GM23248 (cell line): ENCODE data around the gene ENDOV. TPM values are rescaled to one million over a fixed set of nuclear protein-coding genes. Genes with fewer than 3 reads are reported as not detected.

Experiments
- DNase-seq: peaks from one replicate; pipeline ENCODE4 v3.0.0-alpha.2; 2015
- H2AFZ ChIP-seq: fragments of 200-600 bp; sonication (generic); 2 replicates; pipeline ENCODE4 v1.6.1; 2016; ENCODE audit warnings: antibody characterized with exemption
- H3F3A ChIP-seq: fragments of 200-600 bp; sonication (generic); 2 replicates; pipeline ENCODE4 v1.6.1; 2016; ENCODE audit warnings: mild to moderate bottlenecking, antibody characterized with exemption, mixed run types; ENCODE audit not compliant: insufficient read depth
- H3K27ac ChIP-seq: fragments of 200-600 bp; sonication (generic); 2 replicates; pipeline ENCODE4 v1.5.1; 2016; ENCODE audit warnings: mild to moderate bottlenecking
- H3K27me3 ChIP-seq: fragments of 200-600 bp; sonication (generic); replicated peaks from 2 replicates; pipeline ENCODE4 v1.6.1; 2016; ENCODE audit warnings: mild to moderate bottlenecking; ENCODE audit not compliant: insufficient read depth
- H3K36me3 ChIP-seq: fragments of 200-600 bp; sonication (generic); 2 replicates; pipeline ENCODE4 v1.6.1; 2016; ENCODE audit warnings: low read depth, mild to moderate bottlenecking
- H3K4me1 ChIP-seq: fragments of 200-600 bp; sonication (generic); 2 replicates; pipeline ENCODE4 v1.6.1; 2016; ENCODE audit warnings: mild to moderate bottlenecking; ENCODE audit not compliant: insufficient read depth
- H3K4me2 ChIP-seq: fragments of 200-600 bp; sonication (generic); one replicate; pipeline ENCODE4 v1.6.1; 2016; ENCODE audit warnings: mild to moderate bottlenecking; ENCODE audit not compliant: unreplicated experiment
- H3K4me3 ChIP-seq: fragments of 200-600 bp; sonication (generic); 2 replicates; pipeline ENCODE4 v1.5.1; 2016; ENCODE audit warnings: mild to moderate bottlenecking
- H3K79me2 ChIP-seq: fragments of 200-600 bp; sonication (generic); 2 replicates; pipeline ENCODE4 v1.6.1; 2016; ENCODE audit warnings: mild to moderate bottlenecking; ENCODE audit not compliant: insufficient read depth
- H3K9ac ChIP-seq: fragments of 200-600 bp; sonication (generic); 2 replicates; pipeline ENCODE4 v1.6.1; 2016; ENCODE audit warnings: mild to moderate bottlenecking
- H3K9me2 ChIP-seq: fragments of 200-600 bp; sonication (generic); 2 replicates; pipeline ENCODE4 v1.6.1; 2016; ENCODE audit warnings: mixed run types, mild to moderate bottlenecking, moderate library complexity; ENCODE audit not compliant: insufficient read depth
- H3K9me3 ChIP-seq: fragments of 200-600 bp; sonication (generic); one replicate; pipeline ENCODE4 v1.6.1; 2017; ENCODE audit warnings: low read depth
- H4K20me1 ChIP-seq: fragments of 200-600 bp; sonication (generic); 2 replicates; pipeline ENCODE4 v1.6.0; 2016; ENCODE audit not compliant: insufficient read depth
- EZH2 ChIP-seq: fragments of 200-600 bp; sonication (generic); IDR thresholded peaks from 2 replicates; pipeline ENCODE4 v1.6.1; 2018; ENCODE audit warnings: antibody characterized with exemption, mild to moderate bottlenecking; ENCODE audit not compliant: insufficient read depth, poor library complexity, severe bottlenecking
- EZH2phosphoT487 ChIP-seq: fragments of 200-600 bp; sonication (generic); IDR thresholded peaks from 2 replicates; pipeline ENCODE4 v1.6.1; 2018; ENCODE audit warnings: antibody characterized with exemption, moderate library complexity, mild to moderate bottlenecking, low read depth; ENCODE audit not compliant: insufficient read depth
- WGBS, 2 experiments: methylation state at CpG; one replicate each; pipeline ENCODE4 v1.1.6; 2015 to 2017; ENCODE audit warnings: low lambda C conversion rate in 2 of 2, low coverage in 1 of 2; ENCODE audit errors: missing lambda C conversion rate in 2 of 2; 5-methylcytosine and 5-hydroxymethylcytosine counted together
- in situ Hi-C: fragments of 300-500 bp; cut with MboI; formaldehyde crosslinking; loops from 2 replicates; pipeline ENCODE4 v1.15.0; 2020
- polyA plus RNA-seq: library from polyadenylated mRNA; unstranded; fragments of >200 nt; fragmentation: Nextera tagmentation; extraction: Ambion mirVana; gene quantifications from 2 replicates; pipeline ENCODE4 v1.2.1, GENCODE V29; 2016
- total RNA-seq: library from RNA; depleted of rRNA; stranded (reverse); fragments of >200 nt; shearing (Covaris generic); gene quantifications from 2 replicates; pipeline ENCODE4 v1.2.3, GENCODE V29; 2014

The ENDOV gene
- total and polyA plus RNA-seq, 2 experiments from 2014 or later: 25.1 to 25.7 TPM

DNA sequence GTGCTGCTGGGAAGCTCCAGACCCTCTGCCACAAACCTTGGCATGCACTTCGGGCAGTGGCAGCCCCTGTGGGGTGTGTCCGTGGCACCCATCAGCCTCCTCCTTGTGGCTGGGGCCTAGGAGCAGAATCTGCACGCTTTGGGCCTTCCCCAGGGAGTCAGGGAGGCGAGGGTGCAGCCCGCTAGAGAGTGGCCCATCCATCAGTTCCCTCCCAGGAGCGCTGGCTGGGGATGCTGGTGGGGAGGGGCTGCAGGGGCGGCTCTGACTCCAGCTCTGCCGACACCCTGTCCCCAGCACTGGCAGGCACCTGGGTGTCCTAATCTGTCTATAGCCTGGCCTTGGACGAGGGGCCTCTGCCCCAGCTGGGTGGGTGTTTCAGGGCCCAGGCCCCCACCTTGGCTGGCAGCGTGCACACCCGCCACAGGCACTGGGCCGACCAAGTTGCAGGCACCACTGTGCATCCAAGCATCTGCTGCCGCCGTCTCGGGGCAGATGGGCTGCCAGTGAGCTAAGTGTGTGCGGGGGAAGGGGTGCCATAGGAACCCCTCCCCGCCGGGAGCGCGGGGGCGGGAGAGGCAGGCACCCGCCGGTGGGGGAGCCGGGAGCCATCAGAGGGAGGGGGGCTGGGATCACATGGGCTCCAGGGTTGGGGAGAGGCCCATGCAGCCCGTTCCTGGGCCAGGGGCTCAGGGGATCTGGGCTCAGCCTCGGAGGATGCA lies 30.2 kb downstream of the ENDOV start:
- Histone ChIP-seq H2AFZ (no peak overlapping the region), H3K4me1 (no peaks in the 10 kb centered on the region), H3F3A (no peaks in the 10 kb centered on the region), H3K36me3 (no peaks in the 10 kb centered on the region), H3K9ac (no peak overlapping the region), H3K4me3 (no peak overlapping the region), H3K9me2 (no peaks in the 10 kb centered on the region), H3K27me3 (no peaks in the 10 kb centered on the region), H3K9me3 (no peaks in the 10 kb centered on the region), H3K4me2 (no peak overlapping the region), H3K27ac (no peak overlapping the region), H4K20me1 (no peaks in the 10 kb centered on the region), H3K79me2 (no peaks in the 10 kb centered on the region)
- no peak for DNase-seq
- TF ChIP-seq EZH2 (no peak), EZH2phosphoT487 (no peak)
- 27 to 41% methylated on average over 16 to 20 of the region's 26 CpGs for WGBS, 2 experiments
- in situ Hi-C loops: no loop called here

DNA sequence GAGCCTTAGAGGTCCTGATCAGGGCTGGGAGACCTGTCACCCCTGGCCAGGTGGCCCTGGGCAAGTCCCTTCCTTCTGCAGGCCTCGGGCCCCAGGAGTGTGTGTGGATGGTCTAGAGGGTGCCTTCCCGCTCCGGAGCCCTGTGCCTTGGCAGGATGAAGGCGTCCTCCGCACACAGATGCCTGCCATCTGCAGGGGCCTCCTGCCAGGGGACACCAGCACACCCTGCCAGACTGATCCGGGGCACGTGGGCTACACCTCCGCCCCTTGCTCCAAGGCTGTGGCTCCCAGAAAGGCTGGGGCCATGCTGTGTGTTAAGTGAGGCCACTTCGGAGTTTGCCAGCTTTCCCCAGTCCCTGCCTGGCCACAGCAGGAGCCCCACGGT lies 30.8 kb downstream of the ENDOV start:
- in situ Hi-C loops: no loop called here
- H3K4me1 ChIP-seq: no peaks in the 10 kb centered on the region

DNA sequence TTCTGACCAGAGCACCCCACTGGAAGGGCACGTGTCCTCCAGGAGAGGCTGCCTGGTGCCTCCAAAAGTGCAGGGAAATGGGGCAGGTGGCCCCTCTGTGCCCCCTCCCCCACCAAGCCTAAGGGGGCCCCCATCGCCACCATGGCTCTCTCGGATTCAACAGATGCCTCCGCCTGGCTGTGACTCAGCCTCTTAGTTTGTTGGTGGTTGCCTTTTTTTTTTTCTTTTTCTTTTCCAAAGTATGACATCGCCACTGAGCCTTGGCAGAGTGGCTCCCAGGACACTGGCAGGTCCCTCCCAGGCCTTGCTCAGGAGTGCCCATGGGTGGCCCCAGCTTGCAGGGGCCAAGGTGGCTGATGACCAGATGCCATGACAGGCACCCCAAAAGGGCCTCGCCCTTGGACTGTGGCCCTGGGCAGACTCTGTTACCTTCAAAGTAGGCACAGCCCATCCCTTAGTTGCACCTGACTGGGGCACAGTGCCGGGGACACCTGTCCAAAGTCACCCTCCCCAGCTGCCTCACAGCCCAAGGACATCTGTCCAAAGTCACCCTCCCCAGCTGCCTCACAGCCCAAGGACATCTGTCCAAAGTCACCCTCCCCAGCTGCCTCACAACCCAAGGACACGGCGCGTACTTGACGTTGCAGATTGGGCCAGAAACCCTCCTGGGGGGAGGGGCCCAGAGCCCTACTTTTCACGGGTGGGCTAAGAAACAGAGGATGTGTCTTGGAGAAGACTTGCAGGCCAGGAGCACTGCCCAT lies 31.9 kb downstream of the ENDOV start:
- TF ChIP-seq EZH2phosphoT487 (no peak), EZH2 (no peak)
- H3K4me2 ChIP-seq: no peak overlapping the region
- no peaks in the 10 kb centered on the region for H3K4me1 ChIP-seq
- in situ Hi-C loops: no loop called here
- no peaks in the 10 kb centered on the region for H3K79me2 ChIP-seq
- no peaks in the 10 kb centered on the region for H3K9me3 ChIP-seq
- no peaks in the 10 kb centered on the region for H4K20me1 ChIP-seq
- DNase-seq: peak; percentile 78
- no peak overlapping the region for H2AFZ ChIP-seq
- H3K9ac ChIP-seq: no peak overlapping the region
- H3K4me3 ChIP-seq: no peak overlapping the region
- no peak overlapping the region for H3K27ac ChIP-seq
- H3F3A ChIP-seq: no peaks in the 10 kb centered on the region
- H3K9me2 ChIP-seq: no peaks in the 10 kb centered on the region
- no peaks in the 10 kb centered on the region for H3K27me3 ChIP-seq
- no peaks in the 10 kb centered on the region for H3K36me3 ChIP-seq
- WGBS, 2 experiments: 67 to 68% methylated on average over 11 of the region's 12 CpGs

More for the DNA sequence above, 30.8 kb downstream of the ENDOV start:
- Histone ChIP-seq H3K27me3 (no peaks in the 10 kb centered on the region), H3K9me2 (no peaks in the 10 kb centered on the region), H3K9ac (no peak overlapping the region), H3K36me3 (no peaks in the 10 kb centered on the region), H3F3A (no peaks in the 10 kb centered on the region), H3K4me3 (no peak overlapping the region), H3K9me3 (no peaks in the 10 kb centered on the region), H3K27ac (no peak overlapping the region), H3K79me2 (no peaks in the 10 kb centered on the region), H4K20me1 (no peaks in the 10 kb centered on the region), H2AFZ (no peak overlapping the region), H3K4me2 (no peak overlapping the region)
- DNase-seq: no peak
- TF ChIP-seq EZH2: no peak
- no peak for TF ChIP-seq EZH2phosphoT487
- 21 to 25% methylated on average over 6 to 10 of the region's 10 CpGs for WGBS, 2 experiments

DNA sequence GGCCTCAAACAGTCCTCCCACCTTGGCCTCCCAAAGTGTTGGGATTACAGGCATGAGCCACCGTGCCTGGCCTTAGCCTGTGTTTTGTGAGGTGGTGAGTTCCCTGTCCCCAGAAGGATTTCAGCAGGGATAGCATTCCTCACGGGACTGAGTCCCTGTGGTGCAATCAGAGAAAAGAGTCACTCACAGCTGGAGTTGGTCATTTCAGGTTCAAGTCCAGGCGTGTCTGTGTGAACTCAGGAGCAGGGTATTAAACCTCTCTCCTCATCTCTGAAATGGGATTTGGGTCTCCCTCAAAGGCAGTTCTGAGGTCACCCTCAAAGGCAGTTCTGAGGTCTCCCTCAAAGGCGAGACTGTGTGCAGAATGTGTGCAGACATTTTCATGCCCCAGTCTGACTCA lies 32.8 kb downstream of the ENDOV start:
- Histone ChIP-seq H3K36me3 (no peaks in the 10 kb centered on the region), H2AFZ (no peak overlapping the region), H3K9ac (no peak overlapping the region), H3K9me2 (no peaks in the 10 kb centered on the region), H4K20me1 (no peaks in the 10 kb centered on the region), H3K9me3 (no peaks in the 10 kb centered on the region), H3K27me3 (no peaks in the 10 kb centered on the region), H3K27ac (no peak overlapping the region), H3K4me2 (no peak overlapping the region), H3K79me2 (no peaks in the 10 kb centered on the region), H3K4me1 (no peaks in the 10 kb centered on the region), H3F3A (no peaks in the 10 kb centered on the region), H3K4me3 (no peak overlapping the region)
- WGBS, 2 experiments: 58 to 64% methylated on average over 3 to 4 of the region's 4 CpGs
- no peak for DNase-seq
- no peak for TF ChIP-seq EZH2
- no peak for TF ChIP-seq EZH2phosphoT487
- in situ Hi-C loops: no loop called here
